ENCODE results near the gene TMEM100. TPM values are rescaled to one million over a fixed set of nuclear protein-coding genes. Genes with fewer than 3 reads are reported as not detected.

Gene TMEM100
- not detected for total RNA-seq

GRCh38 chr17:55722742-55723487, at the start of gene TMEM100:
TSS of gene TMEM100 (minus strand) at chr17:55722864. CDS start at chr17:55721070, 1,794 bp downstream.

DNA sequence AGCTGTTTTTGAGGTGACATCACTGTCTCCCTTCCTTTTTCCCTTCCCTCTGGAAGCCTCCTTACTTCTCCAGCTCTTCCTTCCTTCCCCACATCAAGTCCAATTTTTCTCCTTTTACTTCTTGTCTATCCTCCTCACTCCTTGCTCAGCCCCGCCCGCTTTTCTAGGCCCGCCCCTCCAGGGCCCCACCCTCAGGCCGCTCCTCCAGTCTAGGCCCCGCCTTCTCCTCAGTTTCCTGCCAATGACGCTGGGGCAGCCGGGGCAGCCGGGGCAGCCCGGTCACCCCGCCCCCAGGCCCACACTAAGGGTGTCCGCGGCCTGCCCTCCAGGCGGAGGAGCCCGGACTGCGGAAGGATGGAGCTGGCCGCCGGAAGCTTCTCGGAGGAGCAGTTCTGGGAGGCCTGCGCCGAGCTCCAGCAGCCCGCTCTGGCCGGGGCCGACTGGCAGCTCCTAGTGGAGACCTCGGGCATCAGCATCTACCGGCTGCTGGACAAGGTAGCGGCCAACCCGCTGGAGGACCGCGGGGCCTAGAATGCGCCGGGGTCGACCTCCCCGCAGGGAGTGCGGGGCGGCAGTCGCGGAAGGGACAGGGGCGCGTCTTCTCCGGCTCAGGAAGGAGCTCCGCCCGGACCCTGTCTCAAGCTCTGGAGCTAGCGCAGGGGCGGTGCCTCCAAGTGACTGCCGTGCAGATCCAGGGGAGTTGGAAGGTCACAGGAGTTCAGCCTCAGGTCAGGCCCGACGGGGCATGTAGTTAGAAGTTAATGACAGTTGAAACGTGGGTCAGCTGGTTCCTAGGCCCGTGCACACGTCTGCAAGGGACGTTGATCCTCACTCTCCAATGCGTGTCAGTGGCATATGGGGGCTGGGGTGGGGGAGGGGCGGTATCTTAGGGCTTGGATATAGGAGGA, 28.3 kb upstream of the TMEM100 start, which contains the start of gene PCTP:
TSS of gene PCTP (plus strand) at position 302 of the 908 bp plus-strand sequence. CDS start at position 355, 53 bp downstream.

Other genes starting within 250 kb of the TMEM100 start
- gene SMIM36, start 211.4 kb downstream of the TMEM100 start, total RNA-seq: not detected
- 1 to 10 TPM; 6.1 to 7.1 TPM for gene PCTP, start 28.2 kb upstream of the TMEM100 start, total RNA-seq